Measurements from ENCODE around the gene ATAD1.
"Not testable (repeated sequence)": the region's sequence is repeated elsewhere in the genome, so short reads cannot be mapped to it uniquely, and the experiment has no call there.

Gene ATAD1

DNA sequence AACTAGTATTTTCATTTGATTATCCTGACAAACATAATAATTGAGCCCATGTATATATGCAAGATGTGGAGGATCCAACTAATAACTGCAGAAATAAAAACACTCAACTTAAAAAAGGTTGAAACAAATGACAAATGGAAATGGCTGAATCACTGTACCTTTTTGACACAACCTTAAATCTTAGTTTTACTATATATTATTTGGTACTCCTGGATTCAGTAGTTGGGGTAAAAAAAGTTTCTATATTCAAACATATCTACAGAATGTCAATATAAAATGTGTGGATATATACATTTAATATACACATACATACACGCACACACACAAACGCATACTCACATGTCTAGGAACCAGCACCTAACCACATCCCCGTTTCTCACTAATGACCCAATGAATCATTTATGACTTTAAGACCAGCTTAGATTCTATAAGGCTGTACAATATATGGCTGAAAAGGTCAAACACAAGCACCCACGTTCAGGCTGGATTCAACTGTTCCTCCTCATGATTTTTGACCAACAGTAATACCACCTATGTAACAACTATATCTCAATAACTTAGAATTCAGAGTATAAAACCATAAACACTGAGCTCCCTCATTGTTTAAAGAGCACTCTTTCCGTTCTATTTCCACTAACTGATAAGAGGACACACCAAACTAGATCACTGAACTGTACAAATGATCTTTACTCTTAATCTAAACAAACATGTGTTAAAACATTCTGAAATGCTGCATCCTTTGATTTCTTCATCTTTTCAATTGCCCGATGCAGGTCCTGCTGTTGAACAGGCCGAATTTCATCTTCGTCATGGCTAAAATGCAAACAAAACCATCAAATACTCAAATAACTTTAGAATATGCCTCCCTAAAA is 63.8 kb downstream of the ATAD1 start:
- no peak for DNase-seq (ENCODE audit: low read depth)
- TF ChIP-seq, protein P1, sequence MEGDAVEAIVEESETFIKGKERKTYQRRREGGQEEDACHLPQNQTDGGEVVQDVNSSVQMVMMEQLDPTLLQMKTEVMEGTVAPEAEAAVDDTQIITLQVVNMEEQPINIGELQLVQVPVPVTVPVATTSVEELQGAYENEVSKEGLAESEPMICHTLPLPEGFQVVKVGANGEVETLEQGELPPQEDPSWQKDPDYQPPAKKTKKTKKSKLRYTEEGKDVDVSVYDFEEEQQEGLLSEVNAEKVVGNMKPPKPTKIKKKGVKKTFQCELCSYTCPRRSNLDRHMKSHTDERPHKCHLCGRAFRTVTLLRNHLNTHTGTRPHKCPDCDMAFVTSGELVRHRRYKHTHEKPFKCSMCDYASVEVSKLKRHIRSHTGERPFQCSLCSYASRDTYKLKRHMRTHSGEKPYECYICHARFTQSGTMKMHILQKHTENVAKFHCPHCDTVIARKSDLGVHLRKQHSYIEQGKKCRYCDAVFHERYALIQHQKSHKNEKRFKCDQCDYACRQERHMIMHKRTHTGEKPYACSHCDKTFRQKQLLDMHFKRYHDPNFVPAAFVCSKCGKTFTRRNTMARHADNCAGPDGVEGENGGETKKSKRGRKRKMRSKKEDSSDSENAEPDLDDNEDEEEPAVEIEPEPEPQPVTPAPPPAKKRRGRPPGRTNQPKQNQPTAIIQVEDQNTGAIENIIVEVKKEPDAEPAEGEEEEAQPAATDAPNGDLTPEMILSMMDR (conservative IDR thresholded peaks at IDR 0.05; ENCODE audit: low read depth, low read length): no peak
- no peak overlapping the region for H3K4me3 ChIP-seq (ENCODE audit: low read depth, low read length)

DNA sequence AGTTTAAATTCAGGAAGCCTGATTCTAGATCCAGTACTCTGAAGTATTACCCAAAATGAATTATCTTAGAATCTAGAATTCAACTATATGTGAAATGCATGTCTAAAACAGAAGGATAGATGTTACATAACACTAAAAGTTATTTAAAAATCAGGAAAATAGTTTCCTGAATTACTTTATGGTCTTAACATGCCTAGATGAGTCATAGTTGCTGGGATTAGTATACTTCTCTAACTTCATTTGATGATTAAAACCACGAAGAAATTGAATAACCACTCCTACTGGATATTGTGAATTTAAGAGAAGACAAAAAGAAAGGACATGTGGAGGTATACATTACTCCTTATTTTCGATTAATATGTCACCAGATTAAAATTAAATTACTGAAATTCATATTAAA is 65.5 kb downstream of the ATAD1 start:
- H3K4me3 ChIP-seq (ENCODE audit: low read depth, low read length): no peak overlapping the region
- peak; percentile 64 for DNase-seq (ENCODE audit: low read depth)
- TF ChIP-seq, protein P1 (conservative IDR thresholded peaks at IDR 0.05; ENCODE audit: low read depth, low read length): no peak

- no peak for DNase-seq (ENCODE audit: low read depth)
- H3K4me3 ChIP-seq (ENCODE audit: low read depth, low read length): no peak overlapping the region
- TF ChIP-seq, protein P1 (conservative IDR thresholded peaks at IDR 0.05; ENCODE audit: low read depth, low read length): no peak
Observed at GRCh38 chr10:87751274-87751673, 66.8 kb downstream of the ATAD1 start.

GRCh38 chr10:87750817-87751216 is 67.2 kb downstream of the ATAD1 start:
- DNase-seq (ENCODE audit: low read depth): no peak
- H3K4me3 ChIP-seq (ENCODE audit: low read depth, low read length): no peak overlapping the region
- TF ChIP-seq, protein P1 (conservative IDR thresholded peaks at IDR 0.05; ENCODE audit: low read depth, low read length): no peak

DNA sequence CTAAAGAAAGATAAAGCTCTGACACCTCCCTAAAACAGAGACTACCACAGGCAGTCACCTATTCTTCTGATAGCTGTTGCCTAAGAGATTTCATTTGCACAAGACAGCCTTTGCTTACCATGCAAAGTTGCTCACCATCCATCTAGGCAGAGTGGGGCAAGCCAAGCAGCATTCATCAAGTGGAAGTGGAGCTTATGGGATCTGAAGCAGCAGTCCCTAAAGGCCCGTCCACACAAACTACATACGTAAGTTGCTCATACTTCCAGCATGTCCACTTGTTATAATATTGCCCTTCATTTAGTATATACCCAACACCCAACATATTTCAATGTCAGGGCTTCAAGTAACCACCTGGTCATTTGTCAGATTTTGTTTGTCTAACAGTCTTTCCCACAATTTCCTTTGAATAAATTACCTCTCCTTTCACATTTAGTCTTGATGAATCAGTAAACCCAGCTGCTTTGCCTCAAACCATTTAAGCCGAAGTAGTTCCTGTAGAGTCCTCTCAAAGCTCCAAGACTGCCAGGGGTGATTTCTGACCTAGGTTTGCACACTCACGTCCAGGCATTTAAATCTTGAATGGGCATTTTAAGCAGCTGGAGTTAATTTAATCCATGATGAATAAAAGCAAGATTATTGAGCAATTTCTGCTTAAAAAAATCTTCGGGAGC is 67.9 kb downstream of the ATAD1 start:
- peak; percentile 22 for DNase-seq (ENCODE audit: low read depth)
- TF ChIP-seq, protein P1 (conservative IDR thresholded peaks at IDR 0.05; ENCODE audit: low read depth, low read length): no peak

DNA sequence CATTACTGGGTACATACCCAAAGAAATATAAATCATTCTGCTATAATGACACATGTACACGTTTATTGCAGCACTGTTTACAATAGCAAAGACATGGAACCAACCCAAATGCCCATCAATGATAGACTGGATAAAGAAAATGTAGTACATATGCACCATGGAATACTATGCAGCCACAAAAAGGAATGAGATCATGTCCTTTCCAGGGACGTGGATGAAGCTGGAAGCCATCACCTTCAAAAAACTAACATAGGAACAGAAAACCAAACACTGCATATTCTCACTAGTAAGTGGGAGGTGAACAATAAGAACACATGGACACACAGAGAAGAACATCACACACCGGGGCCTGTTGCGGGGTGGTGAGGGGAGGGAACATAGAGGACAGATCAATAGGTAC is 69.8 kb downstream of the ATAD1 start:
- DNase-seq (ENCODE audit: low read depth); H3K4me3 ChIP-seq (ENCODE audit: low read depth, low read length): not testable (repeated sequence)

More for the DNA sequence above, 67.9 kb downstream of the ATAD1 start:
- H3K4me3 ChIP-seq (ENCODE audit: low read depth, low read length): no peak overlapping the region

DNA sequence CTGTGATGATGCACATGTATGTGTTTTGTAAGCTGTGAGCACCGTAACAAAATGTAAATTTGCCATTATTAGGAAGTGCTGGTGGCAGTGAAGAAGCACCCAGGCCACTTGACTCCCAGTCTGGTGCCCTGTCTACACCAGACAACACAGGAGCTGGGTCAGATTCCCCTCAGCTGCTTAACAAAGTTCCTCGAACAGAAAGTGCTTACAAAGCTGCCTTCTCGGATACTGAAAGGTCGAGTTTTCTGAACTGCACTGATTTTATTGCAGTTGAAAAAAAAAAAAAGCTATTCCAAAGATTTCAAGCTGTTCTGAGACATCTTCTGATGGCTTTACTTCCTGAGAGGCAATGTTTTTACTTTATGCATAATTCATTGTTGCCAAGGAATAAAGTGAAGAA is 71.1 kb downstream of the ATAD1 start:
- DNase-seq (ENCODE audit: low read depth): peak; percentile 25
- TF ChIP-seq, protein P1 (conservative IDR thresholded peaks at IDR 0.05; ENCODE audit: low read depth, low read length): no peak
- H3K4me3 ChIP-seq (ENCODE audit: low read depth, low read length): no peak overlapping the region

Data from choroid plexus epithelial cell (primary cell).